Measurements from ENCODE around the gene PCDHB4. TPM values are rescaled to one million over a fixed set of nuclear protein-coding genes. Genes with fewer than 3 reads are reported as not detected.
"Not testable (repeated sequence)": the region's sequence is repeated elsewhere in the genome, so short reads cannot be mapped to it uniquely, and the experiment has no call there.

The PCDHB4 gene
- total RNA-seq, 1 donor from 2014 or later: not detected

DNA sequence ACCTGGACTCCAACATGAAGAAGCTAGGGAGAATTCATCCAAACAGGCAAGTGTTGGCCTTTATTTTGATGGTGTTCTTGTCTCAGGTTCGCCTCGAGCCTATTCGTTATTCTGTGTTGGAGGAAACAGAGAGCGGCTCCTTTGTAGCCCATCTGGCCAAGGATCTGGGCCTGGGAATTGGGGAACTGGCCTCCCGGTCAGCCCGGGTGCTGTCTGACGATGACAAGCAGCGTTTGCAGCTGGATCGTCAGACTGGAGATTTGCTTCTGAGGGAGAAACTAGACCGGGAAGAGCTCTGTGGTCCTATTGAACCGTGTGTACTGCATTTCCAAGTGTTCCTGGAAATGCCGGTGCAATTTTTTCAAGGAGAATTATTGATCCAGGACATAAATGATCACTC is 367 bp downstream of the PCDHB4 start:
- intact Hi-C loops (cut with micrococcal nuclease): no loop called here
- no peak for DNase-seq
- no peaks in the 10 kb centered on the region for H3K27me3 Mint-ChIP-seq
- H3K36me3 Mint-ChIP-seq (ENCODE audit: low read depth): no peaks in the 10 kb centered on the region
- no peaks in the 10 kb centered on the region for H3K4me1 Mint-ChIP-seq
- H3K4me3 Mint-ChIP-seq: no peak overlapping the region
- H3K9me3 Mint-ChIP-seq: peaks cover 4% of the 10 kb centered on the region
- no peak overlapping the region for H3K27ac Mint-ChIP-seq

DNA sequence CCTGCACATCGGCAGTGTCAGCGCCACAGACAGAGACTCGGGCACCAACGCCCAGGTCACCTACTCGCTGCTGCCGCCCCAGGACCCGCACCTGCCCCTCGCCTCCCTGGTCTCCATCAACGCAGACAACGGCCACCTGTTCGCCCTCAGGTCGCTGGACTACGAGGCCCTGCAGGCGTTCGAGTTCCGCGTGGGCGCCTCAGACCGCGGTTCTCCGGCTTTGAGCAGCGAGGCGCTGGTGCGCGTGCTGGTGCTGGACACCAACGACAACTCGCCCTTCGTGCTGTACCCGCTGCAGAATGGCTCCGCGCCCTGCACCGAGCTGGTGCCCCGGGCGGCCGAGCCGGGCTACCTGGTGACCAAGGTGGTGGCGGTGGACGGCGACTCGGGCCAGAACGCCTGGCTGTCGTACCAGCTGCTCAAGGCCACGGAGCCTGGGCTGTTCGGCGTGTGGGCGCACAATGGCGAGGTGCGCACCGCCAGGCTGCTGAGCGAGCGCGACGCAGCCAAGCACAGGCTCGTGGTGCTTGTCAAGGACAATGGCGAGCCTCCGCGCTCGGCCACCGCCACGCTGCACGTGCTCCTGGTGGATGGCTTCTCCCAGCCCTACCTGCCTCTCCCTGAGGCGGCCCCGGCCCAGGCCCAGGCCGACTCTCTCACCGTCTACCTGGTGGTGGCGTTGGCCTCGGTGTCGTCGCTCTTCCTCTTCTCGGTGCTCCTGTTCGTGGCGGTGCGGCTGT is 1.9 kb downstream of the PCDHB4 start:
- H3K27me3 Mint-ChIP-seq; H3K9me3 Mint-ChIP-seq; intact Hi-C loops (cut with micrococcal nuclease); H3K36me3 Mint-ChIP-seq (ENCODE audit: low read depth); H3K4me1 Mint-ChIP-seq; DNase-seq; H3K4me3 Mint-ChIP-seq; H3K27ac Mint-ChIP-seq: not testable (repeated sequence)

DNA sequence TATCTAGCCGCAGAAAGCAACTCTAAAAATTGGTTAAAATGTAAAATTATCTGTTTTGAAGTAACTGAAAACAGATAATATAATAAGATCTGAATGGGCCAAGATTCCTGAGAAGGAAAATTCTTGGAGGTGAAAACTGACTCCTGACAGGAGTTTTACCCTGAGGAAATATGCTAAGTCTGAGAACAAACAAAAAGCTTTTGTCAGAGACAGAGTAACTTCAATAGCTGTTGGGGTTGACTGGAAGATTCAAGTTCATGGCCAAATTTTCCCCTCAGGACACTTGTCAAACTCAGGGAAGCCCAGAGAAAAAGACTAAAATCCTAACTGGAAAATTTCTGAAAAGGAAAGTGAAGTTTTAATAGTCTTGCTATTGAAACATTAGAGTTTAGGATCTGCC is 5.7 kb downstream of the PCDHB4 start:
- H3K9me3 Mint-ChIP-seq: peaks cover 7% of the 10 kb centered on the region
- no peak overlapping the region for H3K27ac Mint-ChIP-seq
- no peaks in the 10 kb centered on the region for H3K27me3 Mint-ChIP-seq
- no peaks in the 10 kb centered on the region for H3K4me1 Mint-ChIP-seq
- H3K36me3 Mint-ChIP-seq (ENCODE audit: low read depth): no peaks in the 10 kb centered on the region
- DNase-seq: no peak
- intact Hi-C loops (cut with micrococcal nuclease): no loop called here
- H3K4me3 Mint-ChIP-seq: no peak overlapping the region

DNA sequence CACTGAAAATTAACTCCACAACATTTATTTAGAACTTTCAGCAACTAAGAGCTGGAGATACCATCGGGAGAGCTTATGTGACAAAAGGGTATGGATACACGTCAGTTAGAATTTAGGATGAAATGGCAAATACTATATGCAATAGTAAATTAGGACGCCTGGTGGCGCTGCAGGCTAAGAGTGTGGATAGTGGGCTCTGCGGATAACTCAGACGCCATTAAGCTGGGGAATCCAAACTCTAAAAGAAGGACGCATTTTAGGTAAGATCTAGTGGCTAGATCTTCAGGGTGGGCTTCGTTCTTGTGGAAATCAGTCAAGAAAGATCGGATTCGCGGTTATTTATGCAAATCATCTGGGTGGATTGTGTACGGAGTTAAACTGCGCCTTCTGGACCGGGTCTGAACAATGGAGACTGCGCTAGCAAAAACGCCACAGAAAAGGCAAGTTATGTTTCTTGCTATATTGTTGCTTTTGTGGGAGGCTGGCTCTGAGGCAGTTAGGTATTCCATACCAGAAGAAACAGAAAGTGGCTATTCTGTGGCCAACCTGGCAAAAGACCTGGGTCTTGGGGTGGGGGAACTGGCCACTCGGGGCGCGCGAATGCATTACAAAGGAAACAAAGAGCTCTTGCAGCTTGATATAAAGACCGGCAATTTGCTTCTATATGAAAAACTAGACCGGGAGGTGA is 13.6 kb downstream of the PCDHB4 start, which contains the start of gene PCDHB5:
Gene PCDHB5, plus strand, starts transcription at position 177 of the 688 bp plus-strand sequence. Its CDS starts 229 bp downstream, at position 406.
- peaks cover 4% of the 10 kb centered on the region for H3K36me3 Mint-ChIP-seq (ENCODE audit: low read depth)
- no peak within 1 kb of the TSS for H3K27ac Mint-ChIP-seq
- DNase-seq: no peak
- no peaks in the 10 kb centered on the region for H3K27me3 Mint-ChIP-seq
- no peaks in the 10 kb centered on the region for H3K4me1 Mint-ChIP-seq
- intact Hi-C loops (cut with micrococcal nuclease): no loop called here
- peaks cover 47% of the 10 kb centered on the region for H3K9me3 Mint-ChIP-seq
- peak within 1 kb of the TSS; percentile 26 for H3K4me3 Mint-ChIP-seq

DNA sequence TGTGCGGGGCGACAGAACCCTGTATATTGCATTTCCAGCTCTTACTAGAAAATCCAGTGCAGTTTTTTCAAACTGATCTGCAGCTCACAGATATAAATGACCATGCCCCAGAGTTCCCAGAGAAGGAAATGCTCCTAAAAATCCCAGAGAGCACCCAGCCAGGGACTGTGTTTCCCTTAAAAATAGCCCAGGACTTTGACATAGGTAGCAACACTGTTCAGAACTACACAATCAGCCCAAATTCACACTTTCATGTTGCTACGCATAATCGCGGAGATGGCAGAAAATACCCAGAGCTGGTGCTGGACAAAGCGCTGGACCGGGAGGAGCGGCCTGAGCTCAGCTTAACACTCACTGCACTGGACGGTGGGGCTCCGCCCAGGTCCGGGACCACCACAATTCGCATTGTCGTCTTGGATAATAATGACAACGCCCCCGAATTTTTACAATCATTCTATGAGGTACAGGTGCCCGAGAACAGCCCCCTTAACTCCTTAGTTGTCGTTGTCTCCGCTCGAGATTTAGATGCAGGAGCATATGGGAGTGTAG is 14.2 kb downstream of the PCDHB4 start:
- Mint-ChIP-seq H3K36me3 (ENCODE audit: low read depth) (peaks cover 4% of the 10 kb centered on the region), H3K27me3 (no peaks in the 10 kb centered on the region), H3K27ac (no peak overlapping the region), H3K4me1 (no peaks in the 10 kb centered on the region), H3K9me3 (peaks cover 47% of the 10 kb centered on the region), H3K4me3 (no peak overlapping the region)
- DNase-seq: no peak
- intact Hi-C loops (cut with micrococcal nuclease): no loop called here

DNA sequence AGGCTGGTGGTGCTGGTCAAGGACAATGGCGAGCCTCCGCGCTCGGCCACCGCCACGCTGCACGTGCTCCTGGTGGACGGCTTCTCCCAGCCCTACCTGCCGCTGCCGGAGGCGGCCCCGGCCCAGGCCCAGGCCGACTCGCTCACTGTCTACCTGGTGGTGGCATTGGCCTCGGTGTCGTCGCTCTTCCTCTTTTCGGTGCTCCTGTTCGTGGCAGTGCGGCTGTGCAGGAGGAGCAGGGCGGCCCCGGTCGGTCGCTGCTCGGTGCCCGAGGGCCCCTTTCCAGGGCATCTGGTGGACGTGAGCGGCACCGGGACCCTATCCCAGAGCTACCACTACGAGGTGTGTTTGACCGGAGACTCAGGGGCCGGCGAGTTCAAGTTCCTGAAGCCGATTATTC is 15.7 kb downstream of the PCDHB4 start:
- H3K4me3 Mint-ChIP-seq; H3K27me3 Mint-ChIP-seq; H3K36me3 Mint-ChIP-seq (ENCODE audit: low read depth); intact Hi-C loops (cut with micrococcal nuclease); H3K4me1 Mint-ChIP-seq; DNase-seq; H3K27ac Mint-ChIP-seq: not testable (repeated sequence)
- peaks cover 47% of the 10 kb centered on the region for H3K9me3 Mint-ChIP-seq

DNA sequence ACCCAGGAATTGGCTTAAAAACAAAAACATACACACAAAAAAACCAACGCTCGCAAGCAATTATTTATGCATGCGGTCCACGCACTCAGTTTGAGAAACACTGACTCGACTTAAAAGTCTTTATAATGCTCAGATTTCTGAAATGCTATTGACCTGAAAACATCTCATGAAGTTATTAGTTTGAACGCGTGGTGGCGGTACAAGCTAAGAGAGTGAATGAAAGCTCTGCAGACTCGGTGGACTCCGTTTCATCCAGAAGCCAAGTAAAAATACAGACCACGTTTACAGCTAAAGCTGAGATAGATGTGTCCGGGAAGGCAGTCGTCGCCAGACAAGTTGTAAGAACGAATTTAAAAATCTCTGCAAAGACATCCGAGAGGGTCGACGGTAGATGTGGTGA is 28.2 kb downstream of the PCDHB4 start, which contains the start of gene PCDHB6:
Gene PCDHB6, plus strand, starts transcription at position 246 of the 400 bp plus-strand sequence. CDS start 201 bp downstream, outside the sequence.
- no peaks in the 10 kb centered on the region for H3K4me1 Mint-ChIP-seq
- no peak within 1 kb of the TSS for H3K27ac Mint-ChIP-seq
- peaks cover 5% of the 10 kb centered on the region for H3K36me3 Mint-ChIP-seq (ENCODE audit: low read depth)
- no peak within 1 kb of the TSS for H3K4me3 Mint-ChIP-seq
- no peaks in the 10 kb centered on the region for H3K27me3 Mint-ChIP-seq
- peaks cover 23% of the 10 kb centered on the region for H3K9me3 Mint-ChIP-seq
- intact Hi-C loops (cut with micrococcal nuclease): no loop called here
- DNase-seq: no peak

DNA sequence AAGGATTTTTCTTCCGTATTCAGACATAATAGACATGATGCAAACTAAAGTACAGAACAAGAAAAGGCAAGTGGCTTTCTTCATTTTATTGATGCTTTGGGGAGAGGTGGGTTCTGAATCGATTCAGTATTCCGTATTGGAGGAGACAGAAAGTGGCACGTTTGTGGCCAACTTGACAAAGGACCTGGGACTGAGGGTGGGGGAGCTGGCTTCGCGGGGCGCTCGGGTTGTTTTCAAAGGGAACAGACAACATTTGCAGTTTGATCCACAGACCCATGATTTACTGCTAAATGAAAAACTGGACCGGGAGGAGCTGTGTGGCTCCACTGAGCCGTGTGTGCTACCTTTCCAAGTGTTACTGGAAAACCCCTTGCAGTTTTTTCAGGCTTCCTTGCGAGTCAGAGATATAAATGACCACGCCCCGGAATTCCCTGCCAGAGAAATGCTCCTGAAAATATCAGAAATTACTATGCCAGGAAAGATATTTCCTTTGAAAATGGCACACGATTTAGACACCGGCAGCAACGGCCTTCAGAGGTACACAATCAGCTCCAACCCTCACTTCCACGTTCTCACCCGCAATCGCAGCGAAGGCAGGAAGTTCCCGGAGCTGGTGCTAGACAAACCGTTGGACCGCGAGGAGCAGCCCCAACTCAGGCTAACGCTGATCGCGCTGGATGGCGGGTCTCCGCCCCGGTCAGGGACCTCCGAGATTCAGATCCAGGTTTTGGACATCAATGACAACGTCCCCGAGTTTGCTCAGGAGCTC is 28.8 kb downstream of the PCDHB4 start:
- peaks cover 5% of the 10 kb centered on the region for H3K36me3 Mint-ChIP-seq (ENCODE audit: low read depth)
- no peak overlapping the region for H3K4me3 Mint-ChIP-seq
- no peaks in the 10 kb centered on the region for H3K4me1 Mint-ChIP-seq
- no peak overlapping the region for H3K27ac Mint-ChIP-seq
- intact Hi-C loops (cut with micrococcal nuclease): no loop called here
- H3K9me3 Mint-ChIP-seq: peaks cover 23% of the 10 kb centered on the region
- H3K27me3 Mint-ChIP-seq: no peaks in the 10 kb centered on the region
- no peak for DNase-seq

DNA sequence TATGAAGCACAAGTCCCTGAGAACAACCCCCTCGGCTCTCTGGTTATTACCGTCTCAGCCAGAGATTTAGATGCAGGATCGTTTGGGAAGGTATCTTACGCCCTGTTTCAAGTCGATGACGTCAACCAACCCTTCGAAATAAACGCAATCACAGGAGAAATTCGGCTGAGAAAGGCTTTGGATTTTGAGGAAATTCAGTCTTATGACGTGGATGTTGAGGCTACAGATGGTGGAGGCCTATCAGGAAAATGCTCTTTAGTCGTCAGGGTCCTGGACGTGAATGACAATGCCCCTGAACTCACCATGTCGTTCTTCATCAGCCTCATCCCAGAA is 29.3 kb downstream of the PCDHB4 start:
- no peak overlapping the region for H3K27ac Mint-ChIP-seq
- peaks cover 5% of the 10 kb centered on the region for H3K36me3 Mint-ChIP-seq (ENCODE audit: low read depth)
- DNase-seq: no peak
- H3K27me3 Mint-ChIP-seq: no peaks in the 10 kb centered on the region
- intact Hi-C loops (cut with micrococcal nuclease): no loop called here
- no peak overlapping the region for H3K4me3 Mint-ChIP-seq
- no peaks in the 10 kb centered on the region for H3K4me1 Mint-ChIP-seq
- peaks cover 23% of the 10 kb centered on the region for H3K9me3 Mint-ChIP-seq

DNA sequence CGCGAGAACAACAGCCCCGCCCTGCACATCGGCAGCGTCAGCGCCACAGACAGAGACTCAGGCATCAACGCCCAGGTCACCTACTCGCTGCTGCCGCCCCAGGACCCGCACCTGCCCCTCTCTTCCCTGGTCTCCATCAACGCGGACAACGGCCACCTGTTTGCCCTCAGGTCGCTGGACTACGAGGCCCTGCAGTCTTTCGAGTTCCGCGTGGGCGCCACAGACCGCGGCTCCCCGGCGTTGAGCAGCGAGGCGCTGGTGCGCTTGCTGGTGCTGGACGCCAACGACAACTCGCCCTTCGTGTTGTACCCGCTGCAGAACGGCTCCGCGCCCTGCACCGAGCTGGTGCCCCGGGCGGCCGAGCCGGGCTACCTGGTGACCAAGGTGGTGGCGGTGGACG is 30.0 kb downstream of the PCDHB4 start:
- peaks cover 23% of the 10 kb centered on the region for H3K9me3 Mint-ChIP-seq
- H3K4me1 Mint-ChIP-seq; intact Hi-C loops (cut with micrococcal nuclease); H3K36me3 Mint-ChIP-seq (ENCODE audit: low read depth); H3K27ac Mint-ChIP-seq; H3K4me3 Mint-ChIP-seq; H3K27me3 Mint-ChIP-seq; DNase-seq: not testable (repeated sequence)

DNA sequence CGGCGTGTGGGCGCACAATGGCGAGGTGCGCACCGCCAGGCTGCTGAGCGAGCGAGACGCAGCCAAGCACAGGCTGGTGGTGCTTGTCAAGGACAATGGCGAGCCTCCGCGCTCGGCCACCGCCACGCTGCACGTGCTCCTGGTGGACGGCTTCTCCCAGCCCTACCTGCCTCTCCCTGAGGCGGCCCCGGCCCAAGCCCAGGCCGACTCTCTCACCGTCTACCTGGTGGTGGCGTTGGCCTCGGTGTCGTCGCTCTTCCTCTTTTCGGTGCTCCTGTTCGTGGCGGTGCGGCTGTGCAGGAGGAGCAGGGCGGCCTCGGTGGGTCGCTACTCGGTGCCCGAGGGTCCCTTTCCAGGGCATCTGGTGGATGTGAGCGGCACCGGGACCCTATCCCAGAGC is 30.5 kb downstream of the PCDHB4 start:
- H3K27ac Mint-ChIP-seq; intact Hi-C loops (cut with micrococcal nuclease); H3K27me3 Mint-ChIP-seq: not testable (repeated sequence)

DNA sequence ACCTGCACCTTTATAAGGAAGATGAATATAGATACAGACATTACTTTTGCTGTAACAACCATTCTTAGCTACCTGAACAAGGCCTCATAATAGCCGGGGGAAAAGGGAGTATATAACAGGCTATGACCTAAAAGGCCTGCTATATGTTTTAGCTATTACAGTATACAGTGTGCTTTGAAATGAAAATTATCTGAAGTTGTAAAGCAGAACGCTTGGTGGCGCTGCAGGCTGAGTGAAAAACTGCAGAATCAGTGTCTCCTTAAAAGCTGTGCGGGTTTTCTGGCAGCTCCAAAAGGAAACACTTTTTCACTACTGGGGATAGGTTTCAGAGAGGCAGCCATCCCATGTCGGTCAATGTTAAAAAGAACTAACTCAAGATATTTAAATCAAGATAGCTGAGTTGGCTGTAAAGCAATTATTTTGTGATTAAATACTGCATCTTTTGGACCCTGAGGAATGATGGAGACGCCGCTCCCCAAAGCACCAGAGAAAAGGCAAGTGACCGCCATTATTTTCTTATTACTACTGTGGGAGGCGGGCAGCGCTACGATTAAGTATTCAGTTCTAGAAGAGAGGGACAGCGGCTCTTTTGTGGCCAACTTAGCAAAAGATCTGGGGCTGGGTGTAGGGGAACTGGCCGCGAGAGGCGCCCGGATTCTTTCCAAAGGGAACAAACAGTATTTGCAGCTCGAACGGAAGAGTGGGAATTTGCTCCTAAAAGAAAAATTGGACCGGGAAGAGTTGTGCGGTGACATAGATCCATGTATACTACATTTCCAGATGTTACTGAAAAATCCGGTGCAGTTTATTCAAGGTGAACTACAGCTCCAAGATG is 34.1 kb downstream of the PCDHB4 start:
- intact Hi-C loops (cut with micrococcal nuclease): no loop called here
- Mint-ChIP-seq H3K36me3 (ENCODE audit: low read depth) (peaks cover 5% of the 10 kb centered on the region), H3K4me1 (no peaks in the 10 kb centered on the region), H3K27ac (no peak overlapping the region), H3K9me3 (peaks cover 11% of the 10 kb centered on the region), H3K27me3 (no peaks in the 10 kb centered on the region), H3K4me3 (no peak overlapping the region)
- DNase-seq: no peak

More for the DNA sequence above, 30.5 kb downstream of the PCDHB4 start:
- not testable (repeated sequence) for H3K4me1 Mint-ChIP-seq; H3K4me3 Mint-ChIP-seq; DNase-seq; H3K36me3 Mint-ChIP-seq (ENCODE audit: low read depth)
- H3K9me3 Mint-ChIP-seq: peaks cover 23% of the 10 kb centered on the region

DNA sequence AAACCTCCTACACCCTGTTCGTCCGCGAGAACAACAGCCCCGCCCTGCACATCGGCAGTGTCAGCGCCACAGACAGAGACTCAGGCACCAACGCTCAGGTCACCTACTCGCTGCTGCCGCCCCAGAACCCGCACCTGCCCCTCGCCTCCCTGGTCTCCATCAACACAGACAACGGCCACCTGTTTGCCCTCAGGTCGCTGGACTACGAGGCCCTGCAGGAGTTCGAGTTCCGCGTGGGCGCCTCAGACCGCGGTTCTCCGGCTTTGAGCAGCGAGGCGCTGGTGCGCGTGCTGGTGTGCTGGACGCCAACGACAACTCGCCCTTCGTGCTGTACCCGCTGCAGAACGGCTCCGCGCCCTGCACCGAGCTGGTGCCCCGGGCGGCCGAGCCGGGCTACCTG is 35.7 kb downstream of the PCDHB4 start:
- H3K36me3 Mint-ChIP-seq (ENCODE audit: low read depth); H3K27ac Mint-ChIP-seq; DNase-seq; H3K27me3 Mint-ChIP-seq; H3K4me3 Mint-ChIP-seq; H3K9me3 Mint-ChIP-seq; H3K4me1 Mint-ChIP-seq; intact Hi-C loops (cut with micrococcal nuclease): not testable (repeated sequence)
